T-helper 1 cell (primary cell): ENCODE measurements around the gene CTBP1.

Source experiments
- DNase-seq, 5 donors: peaks; one replicate each; pipeline ENCODE4 v3.0.0-alpha.2; 2012 to 2020

CTBP1 gene

DNA sequence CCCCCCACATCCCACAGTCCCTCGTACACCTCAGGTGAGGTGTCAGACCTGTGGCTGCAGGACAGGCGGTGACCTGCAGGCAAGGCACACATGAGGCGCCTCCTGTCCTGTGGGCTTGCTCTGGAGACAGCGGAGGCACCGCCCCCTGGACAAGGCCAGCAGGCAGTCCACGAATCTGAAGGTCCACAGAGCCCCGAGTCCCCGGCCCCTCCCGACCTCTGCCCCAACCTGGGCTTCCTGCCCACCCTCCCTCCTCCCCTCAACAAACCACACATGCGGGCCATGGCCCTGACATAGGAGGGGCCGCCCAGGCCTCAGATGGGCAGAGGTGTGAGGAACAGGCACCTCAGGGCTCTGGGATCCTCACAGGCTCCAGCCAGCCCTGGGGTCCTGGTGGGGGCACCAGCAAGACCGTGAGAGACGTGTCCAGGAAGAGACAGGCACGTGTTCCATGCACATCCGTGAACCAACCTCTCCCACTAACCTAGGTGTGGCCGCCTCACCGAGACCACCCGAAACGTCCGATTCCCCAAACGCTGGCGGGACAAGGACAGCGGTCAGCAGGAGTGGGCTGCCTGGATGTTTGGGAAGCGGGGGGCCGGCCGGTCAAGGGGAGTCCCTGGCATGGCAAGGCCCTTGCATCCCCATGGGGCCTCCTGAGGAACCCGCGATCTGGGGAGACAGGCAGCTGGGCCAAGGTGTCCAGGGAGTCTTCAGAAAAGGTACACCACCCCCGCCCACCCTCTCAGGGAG, 25.8 kb downstream of the CTBP1 start:
- no peak for DNase-seq

DNA sequence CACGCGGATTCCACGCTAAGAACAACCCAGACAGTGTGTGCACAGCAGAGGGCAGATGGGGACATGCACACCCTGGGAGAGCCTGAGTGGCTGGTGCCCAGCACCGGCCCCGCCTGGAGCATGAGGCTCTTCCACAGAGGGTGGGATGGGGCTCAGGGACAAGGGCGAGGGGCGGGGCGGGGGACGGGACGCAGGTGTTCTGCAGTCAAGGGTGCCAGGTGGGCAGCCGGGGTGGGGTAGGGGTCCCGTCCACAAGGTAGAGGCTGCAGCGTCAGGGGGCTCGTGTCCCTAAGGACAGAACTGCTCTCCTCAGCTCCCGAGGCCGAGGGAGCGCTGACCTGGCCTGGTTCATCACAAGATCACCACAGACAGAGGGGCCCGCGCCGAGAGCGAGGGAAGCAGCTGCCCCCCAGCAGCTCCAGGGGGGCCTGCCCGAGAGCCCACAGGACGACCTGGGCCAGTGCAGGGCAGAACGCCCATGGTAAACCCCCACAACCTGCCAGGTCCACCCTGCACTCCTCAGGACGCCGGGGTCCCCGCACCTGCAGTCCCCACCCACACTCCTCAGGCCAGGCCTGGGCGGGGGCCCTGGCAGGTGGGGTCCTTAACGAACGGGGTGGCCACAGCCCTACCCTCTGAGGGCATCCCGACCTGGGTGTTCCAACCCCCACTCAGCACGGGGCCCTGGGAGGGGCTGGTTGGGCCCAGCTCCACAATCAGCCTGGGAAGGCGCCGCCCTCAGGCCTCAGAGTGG, 26.7 kb downstream of the CTBP1 start:
- DNase-seq, result no peak

DNA sequence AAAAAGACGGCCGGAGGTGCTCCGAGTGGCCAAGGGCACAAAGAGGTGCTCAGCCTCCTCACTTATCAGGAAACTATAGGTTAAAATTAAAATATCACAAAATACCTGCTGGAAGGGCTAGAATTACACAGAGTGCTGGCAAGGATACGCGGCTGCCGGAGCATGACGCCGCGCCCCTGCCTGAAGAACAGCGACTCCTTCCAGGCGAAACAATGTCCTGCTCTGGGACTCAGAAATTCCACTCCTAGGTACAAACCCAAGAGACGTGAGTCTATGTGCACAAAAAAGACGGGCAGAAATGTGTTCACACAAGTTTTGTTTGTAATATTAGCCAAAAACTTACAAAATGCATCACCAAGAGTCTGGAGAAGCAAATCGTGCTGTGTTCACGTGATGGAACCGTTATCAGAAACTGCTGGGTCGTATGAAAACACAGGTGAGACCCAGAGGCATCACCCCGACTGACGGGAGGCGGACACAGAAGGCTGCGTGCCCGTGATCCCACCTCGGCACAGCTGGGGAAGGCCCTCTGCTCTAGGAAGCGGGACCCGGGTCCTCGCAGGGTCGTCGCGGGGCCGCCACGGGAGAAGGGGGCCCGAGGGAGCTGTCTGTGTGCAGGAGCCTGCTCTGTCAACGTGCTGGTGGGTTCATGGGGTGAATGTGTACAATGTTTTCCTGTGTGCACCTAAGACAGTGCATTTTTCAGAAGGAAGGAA, 27.6 kb downstream of the CTBP1 start:
- no peak for DNase-seq

GRCh38 chr4:1220566-1220965, 28.4 kb downstream of the CTBP1 start:
- DNase-seq, result no peak

- no peak for DNase-seq
Observed at GRCh38 chr4:1219566-1219950, 29.4 kb downstream of the CTBP1 start.

GRCh38 chr4:1218634-1219565, 30.0 kb downstream of the CTBP1 start:
- DNase-seq, result no peak

- no peak for DNase-seq
Observed at GRCh38 chr4:1217366-1217765, 31.6 kb downstream of the CTBP1 start.

- DNase-seq, result peak in 4 of 5 donors; percentile 35 to 81 (median 50)
Observed at GRCh38 chr4:1216869-1217294, 32.0 kb downstream of the CTBP1 start.

- no peak for DNase-seq
Observed at GRCh38 chr4:1216076-1216614, 32.8 kb downstream of the CTBP1 start.

DNA sequence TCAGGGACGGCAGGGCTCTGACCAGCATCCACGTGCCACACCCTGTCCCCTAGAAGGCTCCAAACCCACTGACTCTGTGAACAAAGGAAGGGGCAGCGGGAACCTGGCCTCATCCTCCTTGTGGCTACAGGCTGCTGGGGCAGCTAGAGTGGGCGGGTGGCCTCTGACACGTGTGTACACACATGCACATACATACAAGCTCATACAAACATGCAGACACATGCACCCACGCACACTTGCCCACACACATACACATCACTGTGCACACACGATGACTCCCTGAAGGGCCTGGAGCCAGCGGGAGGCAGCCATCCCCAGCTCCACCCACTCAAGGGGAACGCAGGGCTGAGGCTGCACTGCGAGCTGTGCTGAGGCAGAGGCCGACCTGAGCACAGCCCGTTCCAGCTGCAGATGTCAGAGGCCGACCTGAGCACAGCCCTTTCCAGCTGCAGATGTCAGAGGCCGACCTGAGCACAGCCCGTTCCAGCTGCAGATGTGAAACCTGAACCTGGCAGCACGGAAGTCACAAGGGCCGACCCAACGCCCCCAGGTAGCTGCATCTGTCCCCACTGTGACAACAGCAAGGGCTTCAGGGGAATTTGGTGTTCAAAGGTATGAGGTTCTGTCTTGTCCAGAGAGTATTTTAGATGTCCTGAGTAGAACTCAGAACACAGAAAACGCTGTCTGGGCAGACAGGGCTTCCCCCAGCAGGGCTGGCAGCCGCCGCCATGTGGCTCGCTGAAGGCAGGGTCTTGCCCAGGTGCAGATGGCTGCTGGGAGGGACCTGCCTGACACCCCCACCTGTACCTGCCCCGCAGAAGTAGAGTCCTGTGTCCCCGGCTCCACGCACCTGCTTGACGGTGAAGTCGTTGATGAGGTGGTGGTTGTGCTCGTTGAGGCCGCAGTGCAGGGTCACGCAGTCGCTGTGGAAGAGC, 33.5 kb downstream of the CTBP1 start:
- DNase-seq, result peak in 1 of 5 donors; percentile 19

GRCh38 chr4:1214101-1215095, 34.5 kb downstream of the CTBP1 start:
- no peak for DNase-seq

DNA sequence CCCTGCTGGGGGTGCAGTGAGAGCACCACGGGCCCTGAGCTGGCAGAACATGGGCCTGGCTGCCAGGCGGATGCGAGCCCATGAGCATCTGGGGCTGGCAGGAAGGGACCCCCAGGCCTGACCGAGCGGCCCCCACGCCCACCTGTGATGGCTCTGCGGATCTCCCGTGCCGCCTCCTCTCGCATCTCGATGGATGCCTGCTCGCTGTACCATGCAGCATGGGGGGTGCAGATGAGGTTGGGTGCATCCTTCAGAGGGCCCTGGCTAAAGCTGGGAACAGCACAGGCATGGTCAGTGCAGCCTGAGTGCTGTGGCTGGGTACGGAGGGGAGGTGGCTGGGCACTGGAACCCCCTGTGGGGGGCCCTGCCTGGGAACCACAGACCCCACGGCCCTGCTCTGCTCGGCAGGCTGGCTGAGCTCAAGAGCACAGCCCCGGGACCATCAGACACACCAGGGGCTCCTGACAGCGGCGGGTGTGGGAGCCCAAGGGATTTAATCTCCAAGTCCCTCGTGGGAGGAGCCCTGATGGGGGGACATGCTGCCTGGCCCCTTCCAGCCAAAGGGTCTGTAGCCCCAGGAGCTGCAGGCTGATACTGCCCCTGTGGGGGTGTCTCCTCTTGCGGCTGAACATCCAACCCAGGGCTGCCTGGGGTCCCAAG, 35.5 kb downstream of the CTBP1 start:
- no peak for DNase-seq

DNA sequence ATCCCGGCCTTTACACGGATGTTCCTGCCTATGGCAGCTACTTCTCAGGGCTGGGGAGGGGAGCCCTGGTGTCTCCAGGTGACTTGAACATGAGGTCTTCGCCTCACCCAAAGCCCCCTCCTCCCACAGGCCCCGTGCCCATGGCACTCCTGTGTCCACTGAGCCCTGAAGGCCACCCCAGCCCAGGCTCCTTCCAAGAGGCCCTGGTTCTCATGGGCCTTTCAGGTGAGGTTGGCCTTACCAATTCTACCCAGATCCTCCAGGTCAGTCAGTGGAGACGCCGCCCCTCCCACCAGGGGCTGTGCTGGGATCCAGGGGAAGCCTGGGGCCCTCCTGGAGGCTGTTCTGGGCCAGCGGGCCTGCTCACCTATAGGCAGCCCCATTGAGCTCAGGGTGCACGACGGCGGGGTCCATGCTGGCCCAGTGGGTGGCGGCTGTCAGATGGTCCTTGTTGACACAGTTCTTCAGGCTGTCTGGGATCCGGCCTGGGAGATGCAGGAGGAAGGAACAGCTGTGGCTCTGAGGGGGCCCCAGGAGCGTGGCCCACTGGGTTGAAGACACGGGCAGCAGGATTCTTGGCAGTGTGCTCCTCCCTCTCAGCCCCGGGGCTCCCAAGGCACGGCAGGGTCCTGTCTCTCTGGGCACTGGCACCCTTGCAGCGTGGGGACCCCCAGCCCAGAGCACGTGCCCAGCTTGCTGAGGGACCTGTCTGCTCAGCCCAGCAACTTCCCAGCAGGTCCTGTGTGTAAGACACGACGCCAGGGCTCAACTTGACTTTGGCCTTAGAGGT, 36.2 kb downstream of the CTBP1 start:
- no peak for DNase-seq

DNA sequence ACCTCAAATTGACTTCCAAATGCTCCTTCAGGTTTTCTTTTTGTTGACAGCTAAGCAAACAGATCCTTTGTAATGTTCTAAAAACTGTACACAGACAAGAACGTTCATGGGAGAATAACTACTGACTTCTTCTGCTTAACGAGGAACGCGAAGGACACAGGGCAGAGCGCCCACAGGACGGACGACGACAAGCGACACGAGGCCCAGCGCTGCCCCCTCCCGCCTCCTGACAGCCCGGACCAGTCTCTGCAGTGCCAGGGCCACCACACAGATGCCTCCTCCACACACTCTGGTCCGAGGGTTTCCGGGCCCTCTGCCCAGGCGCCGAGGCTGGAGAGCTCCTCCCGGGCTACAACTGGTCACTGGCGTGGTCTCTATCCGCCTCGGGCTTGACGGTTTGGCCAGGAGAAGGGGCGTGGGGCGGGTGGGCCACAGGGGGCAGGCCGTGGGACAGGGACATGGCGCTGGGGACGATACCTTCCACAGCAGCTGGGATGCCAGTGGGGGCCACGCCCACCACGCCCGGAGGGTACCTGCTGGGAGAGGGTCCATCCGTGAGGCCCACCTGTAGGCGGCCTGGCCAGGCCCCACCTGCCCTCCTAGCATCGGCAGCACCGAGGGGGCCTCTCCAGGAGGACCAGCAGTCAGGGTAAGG, 36.9 kb downstream of the CTBP1 start:
- no peak for DNase-seq

DNA sequence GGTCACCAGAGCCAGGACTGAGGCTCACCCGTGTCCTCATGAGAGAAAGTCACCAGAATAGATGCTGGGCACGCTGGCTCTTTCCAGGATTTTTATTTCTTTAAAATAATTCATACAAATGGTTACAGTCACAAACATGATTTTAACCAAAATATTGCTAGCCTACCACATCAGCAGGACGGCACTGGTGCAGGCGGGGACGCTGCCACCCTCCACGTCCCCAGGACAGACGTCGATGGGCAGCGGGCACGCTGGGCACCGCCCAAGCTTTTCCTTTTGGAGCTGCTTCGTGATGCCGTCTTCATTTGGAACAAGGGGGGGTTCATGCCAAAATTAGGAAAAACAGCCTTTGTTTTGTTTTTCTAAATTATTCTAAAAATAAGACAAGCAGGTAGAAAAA, 37.6 kb downstream of the CTBP1 start:
- DNase-seq, result no peak

DNA sequence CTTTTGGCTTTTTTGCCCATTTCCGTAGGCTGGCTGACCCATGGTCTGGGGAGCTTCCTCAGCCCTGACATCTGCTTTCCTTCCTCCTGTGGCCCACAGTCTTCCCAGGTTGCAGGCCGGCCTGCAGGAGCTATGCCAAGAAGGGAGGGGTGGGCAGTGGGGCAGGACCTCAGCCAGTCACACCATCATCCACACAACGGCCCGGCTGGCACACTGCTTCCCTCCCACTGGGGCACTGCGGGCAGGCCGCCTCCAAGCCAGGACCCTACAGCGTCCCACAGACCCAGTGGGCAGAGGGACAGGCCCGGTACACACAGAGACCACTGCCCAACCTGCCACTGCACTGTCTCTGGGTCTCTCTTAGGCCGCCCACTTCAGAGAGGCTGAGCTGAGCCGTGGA, 38.0 kb downstream of the CTBP1 start:
- no peak for DNase-seq

DNA sequence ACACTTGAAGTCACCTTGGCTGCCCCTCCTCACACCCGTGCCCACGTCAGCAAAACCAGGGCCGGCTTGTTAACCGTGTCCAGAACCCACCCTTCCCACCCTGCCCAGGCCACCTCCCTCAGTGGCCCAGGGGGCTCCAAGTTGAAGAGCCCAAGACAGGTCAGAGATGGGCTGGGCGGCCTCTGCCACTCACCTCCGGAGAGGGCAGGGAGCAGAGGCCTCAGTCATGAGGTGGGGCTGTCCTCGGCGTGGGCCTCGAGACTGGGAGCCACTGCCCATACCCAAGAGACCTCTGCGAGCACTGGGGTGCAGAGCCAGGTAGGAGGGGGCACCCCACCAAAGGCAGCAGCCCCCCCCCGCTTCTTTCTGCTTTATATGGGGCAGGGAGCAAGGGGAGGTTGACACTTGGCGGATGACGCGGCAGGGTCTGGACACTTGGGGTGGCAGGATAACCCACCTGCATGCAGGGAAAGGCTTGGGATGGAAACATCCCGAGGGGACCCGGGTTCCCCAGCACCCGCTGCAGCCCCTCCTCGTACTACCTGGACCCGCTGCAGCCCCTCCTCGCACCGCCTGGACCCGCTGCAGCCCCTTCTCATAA, 38.6 kb downstream of the CTBP1 start:
- no peak for DNase-seq
